Upper lobe of left lung (tissue), 6 donors: ENCODE data around the gene TMPRSS13. TPM values are rescaled to one million over a fixed set of nuclear protein-coding genes. Genes with fewer than 3 reads are reported as not detected.

Source experiments
- ATAC-seq, 2 donors: fragments of 200-7000 bp; cut with Tn5 transposase; one replicate each; pipeline ENCODE4 v1.9.1; 2022; ENCODE audit warnings: mild to moderate bottlenecking in 2 of 2, moderate library complexity in 2 of 2; ENCODE audit not compliant: low FRiP score in 2 of 2
- DNase-seq, 2 donors: peaks; one replicate each; pipeline ENCODE4 v3.0.0-alpha.2; 2019 to 2020
- H3K27ac ChIP-seq, 4 donors: fragments of 200-600 bp; sonication (generic); one replicate each; pipeline ENCODE4 v1.5.1; 2016 to 2019
- H3K27me3 ChIP-seq, 4 donors: fragments of 200-600 bp; sonication (generic); one replicate each; pipeline ENCODE4 v1.5.1; 2017 to 2019
- H3K36me3 ChIP-seq, 4 donors: fragments of 200-600 bp; sonication (generic); one replicate each; pipeline ENCODE4 v1.5.1; 2016 to 2019
- H3K4me1 ChIP-seq, 4 donors: fragments of 200-600 bp; sonication (generic); one replicate each; pipeline ENCODE4 v1.5.1; 2018 to 2019
- H3K4me3 ChIP-seq, 4 donors: fragments of 200-600 bp; sonication (generic); one replicate each; pipeline ENCODE4 v1.5.1; 2017 to 2019; ENCODE audit warnings: mild to moderate bottlenecking in 2 of 4, moderate library complexity in 1 of 4
- H3K9me3 ChIP-seq, 4 donors: fragments of 200-600 bp; sonication (generic); one replicate each; pipeline ENCODE4 v1.5.1; 2018 to 2019
- CTCF ChIP-seq, 6 experiments: fragments of 450-650 bp in 4 of 6; fragments of 200-600 bp in 2 of 6; sonication (generic) in 2 of 6; IDR thresholded peaks; one replicate each; pipeline ENCODE4 v1.5.1; 2016 to 2019; ENCODE audit warnings: antibody characterized with exemption in 6 of 6
- EP300 ChIP-seq, 4 donors: sonication (generic); formaldehyde crosslinking; IDR thresholded peaks; one replicate each; pipeline ENCODE4 v1.5.1; 2017; ENCODE audit warnings: antibody characterized with exemption in 4 of 4, control low read depth in 2 of 4
- POLR2A ChIP-seq, 4 donors: fragments of 450-650 bp; IDR thresholded peaks; one replicate each; pipeline ENCODE4 v1.5.1; 2016 to 2017; ENCODE audit warnings: antibody characterized with exemption in 4 of 4, mild to moderate bottlenecking in 2 of 4
- POLR2AphosphoS5 ChIP-seq, 2 donors: sonication (generic); formaldehyde crosslinking; IDR thresholded peaks; one replicate each; pipeline ENCODE4 v1.5.1; 2017; ENCODE audit warnings: antibody characterized with exemption in 2 of 2
- WGBS, 2 donors: methylation state at CpG; one replicate each; pipeline ENCODE4 v1.1.5; 2017 to 2018; 5-methylcytosine and 5-hydroxymethylcytosine counted together
- total RNA-seq, 6 donors: library from RNA; depleted of rRNA in 4 of 6; stranded (reverse); fragments of >200 nt in 4 of 6; gene quantifications; one replicate each; pipeline versions ENCODE4 v1.1.0 to v1.2.1, GENCODE V29; 2016 to 2021
- donor health status: DM: no; HTN: no; CAD: no; lungs with moderate emphysema.
- donor health status: DM: no; HTN: yes; CAD: no; lungs with severe emphysema.

The TMPRSS13 gene
- total RNA-seq, 6 donors from 2014 or later, result 4.6 to 26.2 (median 6.1) TPM

- H3K36me3 ChIP-seq, result no peaks in the 10 kb centered on the region
- TF ChIP-seq POLR2A (IDR thresholded peaks at IDR 0.05) (no peak), CTCF (IDR thresholded peaks at IDR 0.05) (no peak), POLR2AphosphoS5 (IDR thresholded peaks at IDR 0.05) (no peak), EP300 (IDR thresholded peaks at IDR 0.05) (no peak)
- peak overlapping the region; percentile 10 to 79 (median 52) for H3K27ac ChIP-seq
- H3K9me3 ChIP-seq, result no peaks in the 10 kb centered on the region
- H3K4me1 ChIP-seq, result peaks cover 42 to 68% (median 49%) of the 10 kb centered on the region in 4 donors
- 83 to 89% methylated on average over 15 of the region's 15 CpGs for WGBS, 2 donors
- DNase-seq, result no peak
- no peak overlapping the region for H3K4me3 ChIP-seq
- ATAC-seq, result no peak
- peaks cover 0 to 16% (median 4%) of the 10 kb centered on the region in 4 donors for H3K27me3 ChIP-seq
Measured at GRCh38 chr11:117872975-117873827, 56.0 kb downstream of the TMPRSS13 start.

GRCh38 chr11:117872420-117872961, 56.7 kb downstream of the TMPRSS13 start:
- H3K27ac ChIP-seq, result peak overlapping the region; percentile 10 to 77 (median 16)
- no peak for DNase-seq
- no peak for ATAC-seq
- peaks cover 42 to 66% (median 49%) of the 10 kb centered on the region in 4 donors for H3K4me1 ChIP-seq
- H3K27me3 ChIP-seq, result peaks cover 0 to 16% (median 4%) of the 10 kb centered on the region in 4 donors
- H3K36me3 ChIP-seq, result no peaks in the 10 kb centered on the region
- 53 to 65% methylated on average over 12 of the region's 12 CpGs for WGBS, 2 donors
- no peak for TF ChIP-seq POLR2A (IDR thresholded peaks at IDR 0.05)
- H3K9me3 ChIP-seq, result no peaks in the 10 kb centered on the region
- H3K4me3 ChIP-seq, result no peak overlapping the region

GRCh38 chr11:117871784-117872183, 57.4 kb downstream of the TMPRSS13 start:
- Histone ChIP-seq H3K27ac (peak overlapping the region in 1 of 4 donors; percentile 17), H3K4me3 (no peak overlapping the region), H3K9me3 (no peaks in the 10 kb centered on the region), H3K4me1 (peaks cover 37 to 59% (median 46%) of the 10 kb centered on the region in 4 donors), H3K27me3 (peaks cover 0 to 13% (median under 1%) of the 10 kb centered on the region in 4 donors), H3K36me3 (no peaks in the 10 kb centered on the region)
- TF ChIP-seq CTCF (IDR thresholded peaks at IDR 0.05) (no peak), POLR2A (IDR thresholded peaks at IDR 0.05) (no peak), EP300 (IDR thresholded peaks at IDR 0.05) (no peak), POLR2AphosphoS5 (IDR thresholded peaks at IDR 0.05) (no peak)
- WGBS, 2 donors, result 88 to 89% methylated on average over 5 of the region's 5 CpGs
- ATAC-seq (no peak), DNase-seq (no peak)

- DNase-seq (no peak), ATAC-seq (no peak)
- no peak overlapping the region for H3K4me3 ChIP-seq
- no peak overlapping the region for H3K27ac ChIP-seq
- peaks cover 0 to 7% (median 0%) of the 10 kb centered on the region in 4 donors for H3K27me3 ChIP-seq
- 87% methylated on average over 17 to 18 of the region's 18 CpGs for WGBS, 2 donors
- TF ChIP-seq POLR2AphosphoS5 (IDR thresholded peaks at IDR 0.05) (no peak), EP300 (IDR thresholded peaks at IDR 0.05) (no peak), POLR2A (IDR thresholded peaks at IDR 0.05) (no peak), CTCF (IDR thresholded peaks at IDR 0.05) (no peak)
- no peaks in the 10 kb centered on the region for H3K36me3 ChIP-seq
- H3K4me1 ChIP-seq, result peaks cover 30 to 53% (median 40%) of the 10 kb centered on the region in 4 donors
- H3K9me3 ChIP-seq, result no peaks in the 10 kb centered on the region
Measured at GRCh38 chr11:117871160-117871559, 58.0 kb downstream of the TMPRSS13 start.
